ENCODE data around the gene HLA-DQA2. TPM values are rescaled to one million over a fixed set of nuclear protein-coding genes. Genes with fewer than 3 reads are reported as not detected.

The HLA-DQA2 gene
- total RNA-seq, 1 donor from 2014 or later = not detected

Small RNA genes within 50 kb of the gene (microRNA-seq; reads per million reads assigned to microRNA genes)
- gene MIR3135B = not detected

Other genes with a start within 250 kb of the HLA-DQA2 start
- not detected in 2 replicates for gene HLA-DRB5, start 211.1 kb upstream of the HLA-DQA2 start, total RNA-seq
- 0.66 and 0.84 TPM in 2 replicates for gene HLA-DRB1, start 151.5 kb upstream of the HLA-DQA2 start, total RNA-seq
- not detected in 2 replicates for gene HLA-DQA1, start 104.0 kb upstream of the HLA-DQA2 start, total RNA-seq
- gene HLA-DQB1, start 74.7 kb upstream of the HLA-DQA2 start, total RNA-seq = 0.18 and 0.23 TPM in 2 replicates
- not detected in 2 replicates for gene HLA-DQB2, start 22.1 kb downstream of the HLA-DQA2 start, total RNA-seq
- 0.28 TPM in 1 of 2 replicates, not detected in the other for gene HLA-DOB, start 75.6 kb downstream of the HLA-DQA2 start, total RNA-seq
- gene TAP2, start 97.3 kb downstream of the HLA-DQA2 start, total RNA-seq = 18.0 and 18.2 TPM in 2 replicates
- 1.1 and 1.7 TPM in 2 replicates for gene PSMB8, start 102.7 kb downstream of the HLA-DQA2 start, total RNA-seq
- 2.7 and 2.8 TPM in 2 replicates for gene TAP1, start 112.3 kb downstream of the HLA-DQA2 start, total RNA-seq
- gene PSMB9, start 112.8 kb downstream of the HLA-DQA2 start, total RNA-seq = not detected in 2 replicates
- gene HLA-DMB, start 199.6 kb downstream of the HLA-DQA2 start, total RNA-seq = 0.59 and 0.63 TPM in 2 replicates
- gene HLA-DMA, start 211.7 kb downstream of the HLA-DQA2 start, total RNA-seq = 0.89 and 1.7 TPM in 2 replicates
- 312 and 329 TPM in 2 replicates for gene BRD2, start 227.2 kb downstream of the HLA-DQA2 start, total RNA-seq